Activated CD4-positive, alpha-beta T cell treated with anti-CD3 and anti-CD28 coated beads, Interleukin-2, Interleukin-6, amounts not matched to agents 100 ng/mL and 50 ng/mL, durations not matched to agents 16 hours and 8 hours (primary cell): ENCODE results near the gene IRF4.
"Not testable (repeated sequence)": the region's sequence is repeated elsewhere in the genome, so short reads cannot be mapped to it uniquely, and the experiment has no call there.

Experiments used
- DNase-seq: peaks from one replicate; pipeline ENCODE4 v3.0.0-alpha.2; 2020

The IRF4 gene

GRCh38 chr6:366389-367297 lies 24.9 kb upstream of the IRF4 start:
- no peak for DNase-seq

- no peak for DNase-seq
Observed at GRCh38 chr6:367298-367794, 24.2 kb upstream of the IRF4 start.

GRCh38 chr6:367891-368630 lies 23.5 kb upstream of the IRF4 start:
- DNase-seq = no peak

GRCh38 chr6:369559-370431 lies 21.8 kb upstream of the IRF4 start:
- no peak for DNase-seq

GRCh38 chr6:370555-370954 lies 21.0 kb upstream of the IRF4 start:
- no peak for DNase-seq

GRCh38 chr6:371851-372250 lies 19.7 kb upstream of the IRF4 start:
- not testable (repeated sequence) for DNase-seq

- no peak for DNase-seq
Observed at GRCh38 chr6:372336-372911, 19.1 kb upstream of the IRF4 start.

GRCh38 chr6:373031-373430 lies 18.5 kb upstream of the IRF4 start:
- no peak for DNase-seq

GRCh38 chr6:373773-374724 lies 17.5 kb upstream of the IRF4 start:
- no peak for DNase-seq

GRCh38 chr6:374956-375355 lies 16.6 kb upstream of the IRF4 start:
- no peak for DNase-seq

GRCh38 chr6:376827-377640 lies 14.5 kb upstream of the IRF4 start:
- DNase-seq = no peak

- DNase-seq = not testable (repeated sequence)
Observed at GRCh38 chr6:377641-378020, 13.9 kb upstream of the IRF4 start.

- no peak for DNase-seq
Observed at GRCh38 chr6:378090-378957, 13.2 kb upstream of the IRF4 start.

- no peak for DNase-seq
Observed at GRCh38 chr6:378958-379409, 12.6 kb upstream of the IRF4 start.

- no peak for DNase-seq
Observed at GRCh38 chr6:379410-380181, 12.0 kb upstream of the IRF4 start.

GRCh38 chr6:380234-381218 lies 11.0 kb upstream of the IRF4 start:
- no peak for DNase-seq

GRCh38 chr6:381742-382461 lies 9.7 kb upstream of the IRF4 start:
- no peak for DNase-seq
